Midbrain (tissue), 1 donor: Measurements from ENCODE around the gene WNT8B.

Source experiments
- DNase-seq: peaks from one replicate; lab custom pipeline; 2025; lab: John Stamatoyannopoulos, UW

WNT8B gene

GRCh38 chr10:100462709-100463108, at the start of gene WNT8B:
Gene WNT8B (plus strand): TSS chr10:100463009. CDS start chr10:100463169, 160 bp downstream.
- no peak for DNase-seq

DNA sequence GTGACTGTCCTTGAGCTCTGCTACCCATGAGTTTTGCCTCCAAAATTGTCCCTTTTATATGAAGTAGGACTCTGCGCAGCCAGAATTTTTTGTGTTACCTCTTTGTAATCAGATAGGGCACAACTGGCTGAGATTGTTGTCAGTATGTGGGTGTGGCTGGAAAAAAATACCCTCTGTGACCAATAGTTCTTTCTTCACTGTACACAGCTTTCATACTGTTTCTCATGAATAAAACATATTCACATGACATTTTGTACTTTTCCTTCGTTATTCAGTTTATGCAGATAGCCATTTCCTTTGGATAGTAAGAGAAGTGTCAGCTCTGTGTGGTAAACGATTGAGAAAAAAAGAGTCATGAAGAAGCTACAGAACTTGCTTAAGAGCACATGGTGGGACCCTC, 49.6 kb upstream of the WNT8B start:
- no peak for DNase-seq

- no peak for DNase-seq
Observed at GRCh38 chr10:100419911-100420449, 42.8 kb upstream of the WNT8B start.

- DNase-seq: no peak
Observed at GRCh38 chr10:100427374-100427773, 35.4 kb upstream of the WNT8B start.

GRCh38 chr10:100433253-100434240, 29.3 kb upstream of the WNT8B start:
- DNase-seq: peak; percentile 96

GRCh38 chr10:100436255-100436654, 26.6 kb upstream of the WNT8B start:
- no peak for DNase-seq

- no peak for DNase-seq
Observed at GRCh38 chr10:100438674-100439315, 24.0 kb upstream of the WNT8B start.

GRCh38 chr10:100442548-100442947, 20.3 kb upstream of the WNT8B start:
- DNase-seq: no peak

DNA sequence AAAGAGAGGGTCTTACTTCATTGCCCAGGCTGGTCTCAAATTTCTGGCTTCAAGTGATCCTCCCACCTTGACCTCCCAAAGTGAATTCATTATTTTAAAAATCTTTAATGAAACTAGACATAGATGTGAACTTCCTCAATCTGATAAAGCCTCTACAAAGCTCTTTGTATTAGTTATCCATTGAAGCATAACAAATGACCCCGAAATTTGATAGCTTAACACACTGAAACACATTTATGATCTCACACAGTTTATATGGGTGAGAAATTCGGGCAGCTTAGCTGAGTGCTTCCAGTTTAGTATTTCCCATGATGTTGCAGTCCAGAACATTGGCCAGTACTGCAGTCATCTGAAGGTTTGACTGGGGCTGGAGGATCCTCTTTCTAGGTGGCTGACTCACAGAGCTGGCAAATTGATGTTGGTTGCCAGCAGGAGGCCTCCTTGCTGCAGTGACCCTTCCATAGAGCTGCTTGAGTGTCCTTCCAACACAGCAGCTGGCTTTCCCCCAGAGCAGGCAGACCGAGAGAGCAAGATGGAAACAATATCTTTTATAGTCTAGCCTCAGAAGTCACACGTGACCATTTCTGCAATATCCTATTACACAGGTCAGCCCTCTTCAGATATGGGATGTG, 16.6 kb upstream of the WNT8B start:
- DNase-seq: no peak

DNA sequence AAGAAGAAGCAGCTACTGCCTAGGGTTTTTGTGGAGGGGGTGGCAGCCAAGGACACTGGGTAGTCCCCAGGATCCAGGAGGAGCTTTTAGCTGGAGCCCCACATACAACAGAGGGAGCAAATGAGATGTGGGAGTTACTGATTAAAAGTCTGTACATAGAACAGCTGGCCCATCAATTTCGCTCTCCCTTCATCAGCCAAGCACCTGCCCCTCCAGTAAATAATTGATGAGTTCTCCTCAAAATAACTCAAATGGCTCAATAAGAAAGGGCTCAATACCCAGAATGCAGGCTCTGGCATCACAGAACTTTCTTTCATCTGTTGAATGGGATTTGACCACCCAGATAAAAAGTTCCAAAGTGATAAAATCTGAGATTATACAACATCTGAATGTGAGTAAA, 15.1 kb upstream of the WNT8B start:
- DNase-seq: no peak

DNA sequence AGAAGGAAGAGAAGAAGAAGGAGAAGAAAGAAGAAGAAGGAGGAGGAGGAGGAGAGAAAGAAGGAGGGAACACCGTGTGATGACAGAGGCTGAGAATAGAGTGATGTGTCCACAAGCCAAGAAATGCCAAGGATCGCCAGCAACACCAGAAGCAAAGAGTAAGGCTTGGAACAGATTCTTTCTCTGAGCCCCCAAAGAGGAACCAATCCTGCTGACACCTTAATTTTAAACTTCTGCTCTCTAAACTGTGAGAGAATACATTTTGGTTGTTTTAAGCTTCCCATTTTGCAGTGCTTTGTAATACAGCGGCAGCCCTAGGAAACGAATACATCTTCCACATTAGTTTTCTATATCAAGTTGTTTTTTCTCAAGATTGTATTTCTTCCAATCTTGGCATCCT, 13.9 kb upstream of the WNT8B start:
- DNase-seq: no peak

- DNase-seq: no peak
Observed at GRCh38 chr10:100468322-100468721, 5.5 kb downstream of the WNT8B start.

DNA sequence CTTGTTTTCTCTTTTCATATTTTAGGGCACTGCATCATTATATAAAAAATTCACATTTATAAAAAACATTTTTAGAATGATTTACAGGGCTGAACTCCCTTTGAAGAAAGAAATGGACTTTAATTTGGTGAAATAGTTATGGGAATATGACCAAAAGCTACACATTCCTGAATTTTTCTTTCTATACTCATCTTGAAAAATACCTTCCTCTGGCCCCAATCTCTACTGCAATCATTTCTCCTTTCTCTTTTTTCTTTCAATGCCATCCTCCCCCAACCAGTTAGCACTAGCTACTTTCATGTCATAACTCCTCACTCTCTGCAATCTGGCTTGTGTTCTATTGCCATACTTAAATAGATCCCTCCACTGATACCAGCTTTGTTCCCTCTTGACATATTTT, 6.2 kb downstream of the WNT8B start:
- no peak for DNase-seq

GRCh38 chr10:100469756-100470155, 6.9 kb downstream of the WNT8B start:
- no peak for DNase-seq

DNA sequence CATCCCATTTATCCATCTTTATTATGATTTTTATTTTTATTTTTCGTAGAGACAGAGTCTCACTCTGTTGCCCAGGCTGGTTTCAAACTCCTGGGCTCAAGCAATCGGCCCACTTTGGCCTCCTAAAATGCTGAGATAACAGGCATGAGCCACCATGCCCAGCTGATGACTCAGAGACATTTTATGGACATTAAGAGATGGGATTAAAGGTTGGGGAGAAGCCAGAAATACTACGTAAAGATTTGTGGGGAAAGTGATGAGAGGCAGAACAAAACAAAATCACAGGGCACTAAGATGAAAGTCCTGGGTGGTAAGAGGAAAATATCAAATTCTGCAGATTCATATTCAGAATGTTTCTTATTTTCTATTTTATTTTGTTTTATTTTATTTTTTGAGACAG, 7.6 kb downstream of the WNT8B start:
- no peak for DNase-seq

DNA sequence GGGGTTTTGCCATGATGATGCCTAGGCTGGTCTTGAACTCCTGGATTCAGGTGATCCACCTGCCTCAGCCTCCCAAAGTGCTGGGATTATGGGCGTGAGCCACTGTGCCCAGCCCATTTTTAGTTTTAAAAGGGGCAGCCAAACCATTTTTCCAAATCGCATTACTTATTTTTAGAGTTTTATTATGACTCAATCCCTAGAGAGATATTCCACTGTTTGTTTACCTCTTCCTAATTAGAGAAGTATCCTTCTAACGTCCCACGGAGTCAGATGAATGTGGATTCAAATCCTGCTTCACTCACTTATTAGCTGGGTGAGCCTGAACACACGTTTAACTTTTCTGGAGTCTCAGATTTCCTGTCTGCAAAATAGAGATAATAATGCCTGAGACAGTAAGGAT, 15.2 kb downstream of the WNT8B start:
- DNase-seq: no peak

- no peak for DNase-seq
Observed at GRCh38 chr10:100479037-100479436, 16.2 kb downstream of the WNT8B start.

GRCh38 chr10:100480002-100480401, 17.2 kb downstream of the WNT8B start:
- DNase-seq: no peak

DNA sequence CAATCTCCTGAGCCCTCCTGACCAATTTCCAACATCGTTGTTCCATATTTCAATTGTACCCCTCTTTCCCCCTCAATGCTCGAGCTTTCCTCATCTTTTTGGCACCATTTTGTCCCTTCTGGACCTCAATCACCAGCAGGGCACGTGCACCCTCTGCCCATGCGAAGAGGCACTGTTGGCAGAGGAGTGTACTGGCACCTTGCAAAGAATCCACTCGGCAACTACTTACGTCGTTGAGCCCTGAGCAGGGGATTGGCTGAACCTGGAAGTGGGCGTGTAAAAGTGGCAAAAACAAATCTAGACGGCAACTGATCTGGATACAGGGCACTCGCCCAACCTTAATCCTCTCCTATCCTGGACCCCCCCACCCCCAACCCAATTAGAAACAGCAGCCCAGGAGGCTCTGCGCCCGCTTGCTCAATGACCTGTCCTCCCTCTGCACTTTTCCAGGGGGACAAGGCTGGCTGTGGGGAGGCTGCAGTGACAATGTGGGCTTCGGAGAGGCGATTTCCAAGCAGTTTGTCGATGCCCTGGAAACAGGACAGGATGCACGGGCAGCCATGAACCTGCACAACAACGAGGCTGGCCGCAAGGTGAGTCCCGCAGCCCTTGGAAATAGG, 18.8 kb downstream of the WNT8B start:
- DNase-seq: peak; percentile 83

- peak; percentile 81 for DNase-seq
Observed at GRCh38 chr10:100482181-100482833, 19.5 kb downstream of the WNT8B start.

DNA sequence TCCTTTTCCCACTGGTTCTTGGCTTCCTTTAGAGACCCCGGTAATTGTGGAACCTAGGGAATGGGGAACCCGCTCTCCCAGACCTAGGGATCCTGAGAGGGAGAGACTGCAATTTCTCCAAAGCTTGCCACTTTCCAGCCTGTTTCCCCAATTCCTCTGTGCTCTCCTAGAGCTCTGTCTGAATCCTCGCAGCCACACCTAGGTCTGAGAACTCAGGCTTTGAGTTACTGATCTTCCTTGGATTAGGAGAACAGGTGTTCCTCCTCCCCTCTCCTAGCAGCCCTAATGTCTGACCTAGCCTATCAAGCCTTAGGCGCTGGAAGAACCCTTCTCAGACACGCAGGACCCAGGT, 20.0 kb downstream of the WNT8B start:
- no peak for DNase-seq
